OCI-LY7 (cell line): ENCODE results near the gene ANO9.

Experiments used
- CTCF ChIP-seq: fragments of 200-600 bp; sonication (generic); conservative IDR thresholded peaks from 2 replicates; pipeline ENCODE4 v1.5.1; 2014; ENCODE audit warnings: mild to moderate bottlenecking, antibody characterized with exemption, low read length, moderate library complexity, mixed read lengths
- EZH2phosphoT487 ChIP-seq: fragments of 200-600 bp; sonication (generic); IDR thresholded peaks from 2 replicates; pipeline ENCODE4 v1.6.1; 2018; ENCODE audit warnings: low read depth, borderline replicate concordance, mild to moderate bottlenecking, mixed run types, antibody characterized with exemption, low read length, moderate library complexity, mixed read lengths

- TF ChIP-seq CTCF (no peak), EZH2phosphoT487 (no peak)
These were observed 44.8 kb downstream of the ANO9 start for GRCh38 chr11:396948-397548.
